NOMO-1 treated with dmso at 0.1 percent for 144 hours (cell line): ENCODE results near the gene NAV2.

ENCODE experiments used
- DNase-seq: peaks from one replicate; lab custom pipeline; 2025; ENCODE audit not compliant: unreplicated experiment; lab: John Stamatoyannopoulos, UW

Gene NAV2, protein sequence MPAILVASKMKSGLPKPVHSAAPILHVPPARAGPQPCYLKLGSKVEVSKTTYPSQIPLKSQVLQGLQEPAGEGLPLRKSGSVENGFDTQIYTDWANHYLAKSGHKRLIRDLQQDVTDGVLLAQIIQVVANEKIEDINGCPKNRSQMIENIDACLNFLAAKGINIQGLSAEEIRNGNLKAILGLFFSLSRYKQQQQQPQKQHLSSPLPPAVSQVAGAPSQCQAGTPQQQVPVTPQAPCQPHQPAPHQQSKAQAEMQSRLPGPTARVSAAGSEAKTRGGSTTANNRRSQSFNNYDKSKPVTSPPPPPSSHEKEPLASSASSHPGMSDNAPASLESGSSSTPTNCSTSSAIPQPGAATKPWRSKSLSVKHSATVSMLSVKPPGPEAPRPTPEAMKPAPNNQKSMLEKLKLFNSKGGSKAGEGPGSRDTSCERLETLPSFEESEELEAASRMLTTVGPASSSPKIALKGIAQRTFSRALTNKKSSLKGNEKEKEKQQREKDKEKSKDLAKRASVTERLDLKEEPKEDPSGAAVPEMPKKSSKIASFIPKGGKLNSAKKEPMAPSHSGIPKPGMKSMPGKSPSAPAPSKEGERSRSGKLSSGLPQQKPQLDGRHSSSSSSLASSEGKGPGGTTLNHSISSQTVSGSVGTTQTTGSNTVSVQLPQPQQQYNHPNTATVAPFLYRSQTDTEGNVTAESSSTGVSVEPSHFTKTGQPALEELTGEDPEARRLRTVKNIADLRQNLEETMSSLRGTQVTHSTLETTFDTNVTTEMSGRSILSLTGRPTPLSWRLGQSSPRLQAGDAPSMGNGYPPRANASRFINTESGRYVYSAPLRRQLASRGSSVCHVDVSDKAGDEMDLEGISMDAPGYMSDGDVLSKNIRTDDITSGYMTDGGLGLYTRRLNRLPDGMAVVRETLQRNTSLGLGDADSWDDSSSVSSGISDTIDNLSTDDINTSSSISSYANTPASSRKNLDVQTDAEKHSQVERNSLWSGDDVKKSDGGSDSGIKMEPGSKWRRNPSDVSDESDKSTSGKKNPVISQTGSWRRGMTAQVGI (N-terminal part only)

DNA sequence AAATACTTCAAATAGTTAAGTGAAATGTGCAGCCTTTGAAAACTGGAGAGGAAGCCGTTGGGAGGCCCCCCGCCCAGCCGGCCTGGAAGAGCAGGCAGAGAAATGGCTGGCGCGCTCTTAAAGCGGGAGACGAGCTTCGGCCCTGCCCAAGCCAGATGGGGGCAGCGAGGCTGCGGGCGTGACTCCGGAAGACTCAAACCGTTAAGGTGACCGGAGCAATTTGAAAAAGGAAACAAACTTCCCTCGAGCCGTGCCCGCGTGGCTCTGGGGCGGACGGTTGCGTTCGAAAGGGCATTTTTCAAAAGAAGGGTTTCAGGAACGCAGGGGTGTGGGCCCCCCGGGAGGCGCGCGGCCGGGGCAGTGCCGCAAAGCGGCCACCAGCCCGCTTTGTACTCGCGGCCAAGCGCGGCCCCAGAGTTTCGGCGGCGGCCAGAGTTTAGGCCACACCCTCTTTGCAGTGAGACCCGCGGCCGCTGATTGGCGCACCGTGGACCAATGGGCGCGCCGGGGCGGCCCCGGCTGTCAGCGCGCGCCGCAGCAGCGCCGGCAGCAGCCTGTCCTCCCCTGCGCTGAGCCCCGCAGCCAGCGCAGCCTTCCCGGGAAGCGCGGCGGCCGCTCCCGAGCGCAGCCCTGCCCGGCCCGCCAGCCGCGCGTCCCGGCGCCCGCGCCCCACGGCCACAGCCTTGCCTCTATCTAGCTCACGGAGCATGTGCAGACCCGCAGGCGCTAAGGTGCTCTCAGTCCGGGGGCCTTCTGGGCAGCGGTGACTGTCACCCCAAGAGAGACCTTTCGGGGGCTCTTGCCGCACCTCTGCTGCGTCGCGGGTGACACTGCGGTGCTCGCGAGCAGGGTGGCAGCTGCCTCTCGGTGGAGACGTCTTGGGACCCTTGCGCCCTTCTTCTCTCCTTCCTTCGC lies at the start of gene NAV2:
Gene NAV2 (plus strand): TSS at position 557 of the 915 bp plus-strand sequence. CDS start 859 bp downstream, outside the sequence.
- DNase-seq, result peak; percentile 74

GRCh38 chr11:19663206-19663605 lies 49.4 kb upstream of the NAV2 start:
- DNase-seq, result no peak

DNA sequence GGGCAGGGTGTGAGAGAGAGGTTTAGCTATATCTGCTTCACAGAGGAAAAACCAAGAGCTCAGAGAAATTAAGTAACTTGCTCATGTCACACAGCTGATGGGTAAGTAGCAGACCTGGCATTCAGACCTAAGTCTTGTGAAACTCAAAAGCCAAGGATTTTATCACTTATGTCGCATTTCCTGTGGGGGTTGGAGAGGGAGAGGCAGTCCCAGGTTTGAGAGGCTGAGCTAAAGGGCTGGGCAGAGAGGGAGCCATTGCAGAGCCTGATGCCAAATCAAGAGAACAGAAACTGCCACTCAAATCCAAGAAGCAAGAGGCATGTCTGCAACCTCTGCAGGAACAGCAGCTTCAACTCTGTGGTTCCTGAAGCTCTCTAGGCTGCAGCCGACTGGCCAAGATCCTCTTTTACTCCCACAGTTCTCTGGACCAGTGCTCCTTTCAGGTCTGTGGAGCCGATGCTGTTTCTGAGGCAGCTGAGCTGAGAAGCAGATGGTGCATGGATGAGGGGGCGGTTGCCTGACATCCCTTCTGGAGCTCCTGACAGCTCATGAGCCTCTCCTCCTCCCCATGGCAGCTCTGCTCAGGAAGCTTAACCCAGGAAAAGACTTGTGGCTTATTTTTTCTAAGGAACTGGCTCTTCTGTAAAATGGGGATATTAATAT lies 47.6 kb upstream of the NAV2 start:
- peak; percentile 41 for DNase-seq

DNA sequence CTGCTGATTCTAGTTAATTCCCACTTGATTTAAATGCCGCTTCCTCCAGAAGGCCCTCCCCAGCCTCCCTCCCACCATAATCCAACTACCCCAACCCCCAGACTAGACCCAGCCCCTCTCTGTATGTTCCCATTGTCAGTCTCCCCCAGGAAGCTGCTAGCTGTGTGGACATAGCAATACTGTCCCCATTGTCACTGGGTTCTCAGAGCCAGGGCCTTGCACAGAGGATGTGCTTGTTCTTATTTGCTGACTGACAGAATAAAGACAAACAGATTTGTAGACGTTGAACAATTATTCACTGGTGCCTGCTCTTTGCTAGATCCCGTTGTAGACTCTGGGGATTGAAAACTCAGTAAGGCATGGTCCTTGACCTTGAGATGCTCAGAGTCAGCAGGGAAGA lies 45.7 kb upstream of the NAV2 start:
- no peak for DNase-seq

GRCh38 chr11:19669511-19669910 lies 43.1 kb upstream of the NAV2 start:
- no peak for DNase-seq

DNA sequence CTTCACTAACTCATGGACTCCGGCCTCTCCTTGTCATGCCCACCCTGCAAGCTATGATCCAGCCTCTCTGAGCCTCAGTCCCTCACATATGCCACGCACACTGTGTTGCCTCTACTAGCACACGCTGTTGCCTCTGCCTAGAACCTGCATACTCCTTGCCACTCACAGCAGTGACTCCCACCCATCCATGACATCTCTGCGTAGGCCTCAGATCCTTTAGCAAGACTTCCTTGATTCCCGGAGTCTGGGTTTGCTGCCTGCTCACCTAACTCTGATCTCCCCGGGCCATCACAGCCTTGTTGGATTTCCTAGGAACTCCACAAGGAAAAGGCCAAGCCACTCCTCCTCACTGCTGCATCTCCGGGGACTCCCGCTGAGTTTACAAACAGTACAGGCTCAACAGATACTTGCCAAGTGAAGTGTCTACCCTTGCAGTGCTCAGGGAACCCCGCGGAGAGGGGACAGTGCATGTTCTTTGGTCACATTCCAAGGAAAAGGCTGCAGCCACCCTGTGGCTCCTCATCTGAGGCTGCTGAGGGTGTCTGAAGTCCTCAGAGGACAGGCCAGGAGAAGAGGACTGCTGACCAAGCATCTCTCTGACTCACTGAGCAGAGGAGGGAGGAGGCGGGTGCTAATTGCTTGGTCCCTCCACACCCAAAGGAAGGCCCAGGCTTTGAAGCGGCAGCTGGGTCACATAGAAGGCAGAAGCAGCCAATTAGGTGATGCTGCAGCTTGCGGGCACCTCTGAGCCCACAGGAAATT lies 42.4 kb upstream of the NAV2 start:
- no peak for DNase-seq

GRCh38 chr11:19672586-19673206 lies 39.9 kb upstream of the NAV2 start:
- no peak for DNase-seq

DNA sequence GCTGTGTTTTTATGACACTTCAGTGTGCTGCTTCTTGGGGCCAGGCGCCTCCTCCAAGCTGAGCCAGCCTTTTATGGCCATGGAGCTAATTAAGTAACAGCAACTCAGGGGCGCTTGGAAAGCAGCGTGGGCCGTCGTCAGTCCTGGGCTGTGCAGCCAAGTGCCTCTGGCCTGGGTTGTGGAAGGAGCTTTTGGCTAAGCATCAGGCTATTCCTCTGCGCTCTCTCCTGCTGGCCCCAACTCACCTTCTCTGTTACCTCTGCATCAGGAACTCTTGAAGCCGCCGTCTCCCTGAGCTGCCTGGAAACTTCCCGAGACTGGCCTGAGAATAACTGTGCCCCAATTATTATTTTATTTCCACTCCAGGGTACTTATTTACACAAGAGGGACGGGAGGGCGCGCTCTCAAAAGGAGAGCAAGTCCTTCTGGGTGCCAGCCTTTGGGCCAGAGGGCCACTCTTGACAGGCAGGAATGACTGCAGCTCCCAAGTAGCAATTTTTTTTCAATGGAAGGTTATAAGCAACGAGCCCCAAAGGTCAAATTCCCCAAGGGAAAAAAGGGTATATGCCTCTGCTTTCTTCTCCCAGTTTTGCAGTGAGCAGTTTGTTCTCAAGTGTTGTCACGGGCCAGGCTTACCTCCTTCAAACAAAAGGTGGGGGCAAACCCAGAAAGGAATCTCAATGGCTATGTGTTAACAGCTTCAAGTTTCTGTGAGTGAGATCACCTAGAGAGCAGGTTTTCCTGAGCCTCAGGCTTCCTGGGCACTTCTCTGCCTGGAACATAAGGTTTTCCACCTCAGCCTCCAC lies 38.5 kb upstream of the NAV2 start:
- DNase-seq, result no peak

- DNase-seq, result no peak
Observed at GRCh38 chr11:19674836-19675235, 37.8 kb upstream of the NAV2 start.

DNA sequence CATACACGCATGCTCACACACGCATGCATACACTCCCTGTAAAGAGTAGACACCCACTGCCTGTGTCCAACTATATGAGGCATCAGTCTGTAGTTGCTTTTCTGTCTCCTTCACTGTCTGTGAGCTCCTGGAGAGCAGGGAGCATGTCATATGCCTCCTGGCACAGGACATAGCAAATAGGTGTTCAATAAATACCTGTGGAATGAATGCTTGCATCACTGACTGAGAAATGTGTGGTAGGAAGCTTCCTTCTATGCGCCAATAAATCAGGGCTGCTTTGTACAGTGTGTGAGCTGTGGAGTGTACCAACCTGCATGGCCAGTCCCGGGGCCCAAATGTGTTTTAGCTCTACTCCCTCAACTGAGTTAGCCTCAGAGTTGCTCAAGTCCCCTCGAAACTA lies 37.2 kb upstream of the NAV2 start:
- DNase-seq, result no peak

DNA sequence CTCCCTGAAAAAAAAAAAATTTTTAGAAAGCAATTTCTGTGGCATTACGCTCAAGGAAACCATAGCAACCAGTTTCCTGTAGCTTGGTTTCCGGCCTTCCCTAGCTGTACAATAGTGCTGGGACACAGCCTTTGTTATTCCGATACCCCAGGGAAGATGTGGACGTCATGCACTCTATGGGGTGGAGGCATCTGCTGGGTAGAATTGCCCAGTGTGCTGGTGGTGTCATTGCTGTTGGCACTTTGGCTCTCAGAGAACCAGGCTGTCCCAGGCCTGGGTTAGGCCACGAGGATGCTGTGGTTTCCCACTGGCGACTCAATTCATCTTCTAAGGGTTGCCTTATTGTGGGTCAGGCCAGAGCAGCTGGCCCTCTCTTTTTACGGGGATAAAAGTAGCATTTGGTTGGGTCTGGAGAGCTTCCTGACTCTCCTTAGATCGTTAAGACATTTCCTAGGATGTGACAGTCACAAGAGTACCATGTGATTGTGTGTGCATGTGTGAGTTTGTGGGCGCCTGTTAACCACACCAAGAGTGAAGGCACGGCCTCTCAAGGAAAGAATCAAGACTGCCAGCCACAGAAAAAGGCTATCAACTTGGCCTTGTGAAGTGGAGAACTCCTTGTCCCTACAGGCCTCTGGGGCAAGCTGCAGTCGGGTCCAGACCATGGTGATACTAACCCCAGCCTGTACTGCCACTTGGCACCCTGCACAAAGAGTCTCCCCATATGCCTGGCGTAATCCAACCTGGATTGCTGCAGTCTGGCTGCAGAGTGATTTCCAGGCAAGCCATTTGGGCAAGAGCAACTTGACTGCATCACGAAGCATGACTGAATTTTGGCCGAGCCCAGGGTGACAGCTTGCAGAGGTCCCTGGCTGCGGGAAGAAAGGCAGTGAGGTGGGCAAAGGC lies 35.9 kb upstream of the NAV2 start:
- no peak for DNase-seq

DNA sequence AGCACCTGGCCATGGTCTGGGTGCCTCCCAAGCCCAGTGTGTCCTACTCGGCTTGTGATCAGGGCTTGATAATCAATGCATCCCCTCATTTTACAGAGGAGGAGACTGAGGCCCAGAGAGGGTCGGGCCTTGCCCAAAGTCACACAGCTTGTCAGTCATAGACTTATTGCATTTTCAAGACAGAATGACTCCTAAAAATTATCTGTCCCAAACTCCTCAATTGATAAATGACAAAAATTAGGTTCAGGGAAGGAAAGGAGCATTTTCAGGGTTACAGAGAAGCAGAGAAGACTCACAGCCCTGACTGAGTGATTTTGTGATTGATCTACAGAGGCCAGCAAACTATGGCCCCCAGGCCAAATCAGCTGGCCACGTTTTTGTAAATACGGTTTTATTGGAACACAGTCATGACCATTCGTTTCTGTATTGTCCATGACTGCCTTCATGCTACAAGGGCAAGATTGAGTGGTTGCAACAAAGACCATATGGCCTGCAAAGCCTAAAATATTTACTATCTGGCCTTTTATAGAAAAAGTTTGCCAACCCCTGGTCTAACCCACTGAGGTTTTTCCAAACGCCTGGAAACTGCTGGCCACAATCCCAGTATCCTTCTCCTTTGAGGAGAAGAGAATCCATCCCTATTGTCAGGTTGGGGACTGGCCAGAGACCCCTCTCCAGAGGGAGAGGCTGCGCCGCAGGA lies 35.1 kb upstream of the NAV2 start:
- DNase-seq, result no peak

DNA sequence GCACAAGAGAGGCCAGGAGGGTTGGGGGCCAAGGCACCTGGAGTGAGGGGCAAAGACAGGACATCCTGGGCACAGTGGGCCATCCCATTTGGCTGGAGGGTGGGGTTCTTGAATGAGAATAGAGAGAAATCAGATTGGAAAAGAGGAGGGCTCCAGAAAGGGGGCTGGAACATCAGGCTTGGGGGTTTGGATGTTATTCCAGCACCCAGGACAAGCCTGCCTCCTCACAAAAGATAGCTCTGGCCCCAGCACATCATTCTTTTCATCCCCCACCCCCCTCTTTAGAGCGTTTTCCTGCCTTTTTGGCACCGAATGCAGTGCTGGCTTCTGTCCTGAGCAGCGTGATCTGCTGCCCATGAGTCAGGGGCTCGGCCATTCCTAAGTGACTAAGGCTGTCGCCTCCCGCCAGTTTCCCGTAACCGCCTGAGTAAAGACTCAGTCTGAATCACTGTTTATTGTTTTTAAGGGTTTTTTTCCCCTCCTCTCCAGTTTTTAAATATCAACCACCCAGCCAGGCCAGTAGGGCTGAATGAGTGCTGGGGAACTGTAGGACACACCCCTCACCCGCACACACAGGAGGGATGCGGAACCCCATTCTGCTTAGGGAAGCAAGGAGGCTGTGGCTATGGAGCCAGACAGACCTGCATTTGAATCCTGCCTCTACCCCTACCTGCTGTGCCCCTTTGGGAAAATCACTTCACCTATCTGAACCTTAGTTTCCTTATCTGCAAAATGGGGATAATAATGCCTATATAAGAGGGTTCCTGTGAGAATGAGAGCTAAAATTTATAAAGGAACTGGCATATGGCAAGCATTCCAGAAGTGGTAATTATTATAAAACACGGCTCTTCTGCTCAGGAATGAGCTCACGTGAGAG lies 32.4 kb upstream of the NAV2 start:
- no peak for DNase-seq

DNA sequence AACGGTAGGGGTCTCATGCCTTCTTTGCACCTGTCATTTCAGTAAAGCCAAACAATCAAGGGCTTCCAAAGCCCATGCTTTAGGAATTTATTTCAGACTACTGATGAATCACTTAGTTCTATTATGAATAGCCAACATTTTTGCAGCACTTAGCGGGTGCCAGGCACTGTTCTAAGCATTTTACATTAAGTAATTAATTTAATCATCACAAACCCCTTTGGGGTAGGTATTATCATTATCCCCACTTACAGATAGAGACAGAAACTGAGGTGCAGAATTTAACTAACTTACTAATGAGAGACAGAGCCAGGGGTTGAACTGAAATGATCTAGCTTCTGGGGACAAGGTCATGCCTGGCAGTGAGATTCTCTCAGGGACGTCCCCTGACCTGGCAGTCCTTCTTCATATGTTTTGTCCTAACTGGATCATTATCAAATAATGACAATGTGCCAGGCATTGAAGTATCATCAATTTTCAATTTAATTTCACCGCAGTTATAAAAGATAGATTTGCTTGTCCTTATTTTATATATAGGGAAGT lies 31.7 kb upstream of the NAV2 start:
- DNase-seq, result no peak

- DNase-seq, result no peak
Observed at GRCh38 chr11:19683141-19683805, 29.4 kb upstream of the NAV2 start.
